Hepatocyte (in vitro differentiated cells): ENCODE results near the gene G6PC1. TPM values are rescaled to one million over a fixed set of nuclear protein-coding genes. Genes with fewer than 3 reads are reported as not detected.
"Not testable (repeated sequence)": the region's sequence is repeated elsewhere in the genome, so short reads cannot be mapped to it uniquely, and the experiment has no call there.

Source experiments
- DNase-seq: peaks from one replicate; pipeline ENCODE4 v3.0.0-alpha.2; 2016; ENCODE audit warnings: low spot score
- H2AFZ ChIP-seq: fragments of 200-600 bp; sonication (generic); 2 replicates; pipeline ENCODE4 v1.6.0; 2016; ENCODE audit warnings: antibody characterized with exemption, mild to moderate bottlenecking
- H3K27ac ChIP-seq: fragments of 200-600 bp; sonication (generic); 2 replicates; pipeline ENCODE4 v1.5.1; 2016; ENCODE audit warnings: mild to moderate bottlenecking
- H3K27me3 ChIP-seq: fragments of 200-600 bp; sonication (generic); 2 replicates; pipeline ENCODE4 v1.6.1; 2016
- H3K36me3 ChIP-seq: fragments of 200-600 bp; sonication (generic); replicated peaks from 2 replicates; pipeline ENCODE4 v1.5.1; 2016; ENCODE audit warnings: low read depth; ENCODE audit not compliant: insufficient read depth
- H3K4me1 ChIP-seq: fragments of 200-600 bp; sonication (generic); 2 replicates; pipeline ENCODE4 v1.5.1; 2016; ENCODE audit warnings: mild to moderate bottlenecking, moderate library complexity; ENCODE audit not compliant: insufficient read depth
- H3K4me2 ChIP-seq: fragments of 200-600 bp; sonication (generic); 2 replicates; pipeline ENCODE4 v1.6.0; 2016
- H3K4me3 ChIP-seq: fragments of 200-600 bp; sonication (generic); 2 replicates; pipeline ENCODE4 v1.5.1; 2016; ENCODE audit warnings: mild to moderate bottlenecking
- H3K79me2 ChIP-seq: fragments of 200-600 bp; sonication (generic); 2 replicates; pipeline ENCODE4 v1.6.0; 2017; ENCODE audit warnings: mild to moderate bottlenecking
- H3K9me2 ChIP-seq: fragments of 200-600 bp; sonication (generic); replicated peaks from 2 replicates; pipeline ENCODE4 v1.6.0; 2017; ENCODE audit warnings: mild to moderate bottlenecking; ENCODE audit not compliant: insufficient read depth
- H3K9me3 ChIP-seq: fragments of 200-600 bp; sonication (generic); 2 replicates; pipeline ENCODE4 v1.5.1; 2016; ENCODE audit warnings: low read depth, mild to moderate bottlenecking
- H4K20me1 ChIP-seq: fragments of 200-600 bp; sonication (generic); 2 replicates; pipeline ENCODE4 v1.6.0; 2016; ENCODE audit warnings: mild to moderate bottlenecking; ENCODE audit not compliant: insufficient read depth, poor library complexity, severe bottlenecking
- EZH2 ChIP-seq: fragments of 200-600 bp; sonication (generic); IDR thresholded peaks from 2 replicates; pipeline ENCODE4 v1.6.1; 2016; ENCODE audit warnings: antibody characterized with exemption, mild to moderate bottlenecking, borderline replicate concordance
- EZH2phosphoT487 ChIP-seq: fragments of 200-600 bp; sonication (generic); IDR thresholded peaks from one replicate; pipeline ENCODE4 v1.6.1; 2018; ENCODE audit warnings: antibody characterized with exemption, mild to moderate bottlenecking, low read depth, moderate library complexity; ENCODE audit not compliant: unreplicated experiment, severe bottlenecking
- WGBS: methylation state at CpG from one replicate; pipeline ENCODE4 v1.1.6; 2016; ENCODE audit warnings: low lambda C conversion rate; ENCODE audit errors: missing lambda C conversion rate; 5-methylcytosine and 5-hydroxymethylcytosine counted together
- polyA plus RNA-seq: library from polyadenylated mRNA; unstranded; fragments of >200 nt; fragmentation: Nextera tagmentation; extraction: Ambion mirVana; gene quantifications from 2 replicates; pipeline ENCODE4 v1.2.1, GENCODE V29; 2016
- total RNA-seq: library from RNA; depleted of rRNA; stranded (reverse); fragments of >200 nt; gene quantifications from 2 replicates; pipeline ENCODE4 v1.2.3, GENCODE V29; 2014
- TF ChIP-seq, protein P1 (sequence below): fragments of 200-600 bp; sonication (generic); IDR thresholded peaks from 2 replicates; pipeline ENCODE4 v1.5.1; 2016; ENCODE audit warnings: antibody characterized with exemption, mild to moderate bottlenecking; ENCODE audit not compliant: poor library complexity

The G6PC1 gene
- total and polyA plus RNA-seq, 2 experiments from 2014 or later, result 18.2 to 24.2 TPM

DNA sequence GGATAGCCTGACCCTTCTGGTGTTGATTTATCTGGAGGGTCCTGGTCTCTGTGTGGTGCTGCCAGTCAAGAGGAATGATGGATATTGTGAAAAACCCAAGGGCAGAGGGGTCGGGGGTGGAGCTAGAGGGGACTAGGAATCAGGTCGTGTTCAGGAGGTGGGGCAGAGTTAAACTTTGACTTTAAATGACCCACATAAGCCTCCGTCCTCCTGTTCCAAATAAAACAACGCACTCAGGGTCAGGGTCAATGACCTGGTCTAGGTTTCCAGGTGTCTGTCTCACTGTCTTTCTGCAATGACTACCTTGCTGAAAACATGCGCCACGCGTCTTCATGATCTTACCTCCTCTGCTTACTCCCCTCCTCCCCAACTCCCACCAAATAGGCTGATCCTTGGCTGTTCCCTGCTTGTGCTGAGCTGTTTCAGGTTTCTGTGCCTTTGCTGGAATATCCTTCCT, 34.9 kb upstream of the G6PC1 start:
- 69% methylated on average over 7 of the region's 7 CpGs for WGBS
- Histone ChIP-seq H3K4me1 (no peaks in the 10 kb centered on the region), H3K9me2 (no peaks in the 10 kb centered on the region), H3K27me3 (no peaks in the 10 kb centered on the region), H3K79me2 (no peaks in the 10 kb centered on the region), H3K27ac (no peak overlapping the region), H3K4me2 (no peak overlapping the region), H2AFZ (no peak overlapping the region), H4K20me1 (no peaks in the 10 kb centered on the region), H3K9me3 (no peaks in the 10 kb centered on the region), H3K4me3 (no peak overlapping the region), H3K36me3 (no peaks in the 10 kb centered on the region)
- TF ChIP-seq EZH2, result no peak
- TF ChIP-seq, protein P1, sequence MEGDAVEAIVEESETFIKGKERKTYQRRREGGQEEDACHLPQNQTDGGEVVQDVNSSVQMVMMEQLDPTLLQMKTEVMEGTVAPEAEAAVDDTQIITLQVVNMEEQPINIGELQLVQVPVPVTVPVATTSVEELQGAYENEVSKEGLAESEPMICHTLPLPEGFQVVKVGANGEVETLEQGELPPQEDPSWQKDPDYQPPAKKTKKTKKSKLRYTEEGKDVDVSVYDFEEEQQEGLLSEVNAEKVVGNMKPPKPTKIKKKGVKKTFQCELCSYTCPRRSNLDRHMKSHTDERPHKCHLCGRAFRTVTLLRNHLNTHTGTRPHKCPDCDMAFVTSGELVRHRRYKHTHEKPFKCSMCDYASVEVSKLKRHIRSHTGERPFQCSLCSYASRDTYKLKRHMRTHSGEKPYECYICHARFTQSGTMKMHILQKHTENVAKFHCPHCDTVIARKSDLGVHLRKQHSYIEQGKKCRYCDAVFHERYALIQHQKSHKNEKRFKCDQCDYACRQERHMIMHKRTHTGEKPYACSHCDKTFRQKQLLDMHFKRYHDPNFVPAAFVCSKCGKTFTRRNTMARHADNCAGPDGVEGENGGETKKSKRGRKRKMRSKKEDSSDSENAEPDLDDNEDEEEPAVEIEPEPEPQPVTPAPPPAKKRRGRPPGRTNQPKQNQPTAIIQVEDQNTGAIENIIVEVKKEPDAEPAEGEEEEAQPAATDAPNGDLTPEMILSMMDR, result no peak
- TF ChIP-seq EZH2phosphoT487, result no peak
- no peak for DNase-seq

DNA sequence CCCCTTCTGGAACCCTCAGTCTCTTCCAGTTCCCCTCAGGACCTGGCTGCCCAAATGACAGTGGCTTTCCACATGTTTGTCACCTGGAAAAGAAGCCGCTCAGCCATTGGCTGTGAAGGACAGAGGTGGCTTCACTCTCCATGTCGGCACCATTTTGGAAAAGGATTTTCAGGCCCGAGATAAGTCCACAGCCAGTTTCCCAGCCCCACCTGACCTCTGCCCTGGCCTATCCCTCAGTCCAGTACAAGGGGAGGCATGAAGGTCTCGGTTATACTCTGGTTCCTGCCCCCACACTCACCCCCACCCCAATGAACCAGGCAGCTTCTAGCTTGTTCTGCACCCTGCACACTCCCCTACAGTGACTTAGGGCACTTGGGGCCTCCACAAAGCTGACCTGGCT, 34.4 kb upstream of the G6PC1 start:
- Histone ChIP-seq H3K27me3 (no peaks in the 10 kb centered on the region), H3K36me3 (no peaks in the 10 kb centered on the region), H4K20me1 (no peaks in the 10 kb centered on the region), H3K9me2 (no peaks in the 10 kb centered on the region), H3K4me1 (no peaks in the 10 kb centered on the region), H3K4me3 (no peak overlapping the region), H2AFZ (no peak overlapping the region), H3K9me3 (no peaks in the 10 kb centered on the region), H3K27ac (no peak overlapping the region), H3K79me2 (no peaks in the 10 kb centered on the region), H3K4me2 (no peak overlapping the region)
- TF ChIP-seq EZH2phosphoT487 (no peak), EZH2 (no peak)
- TF ChIP-seq, protein P1, result no peak
- 80% methylated on average over 4 of the region's 4 CpGs for WGBS
- DNase-seq, result no peak

DNA sequence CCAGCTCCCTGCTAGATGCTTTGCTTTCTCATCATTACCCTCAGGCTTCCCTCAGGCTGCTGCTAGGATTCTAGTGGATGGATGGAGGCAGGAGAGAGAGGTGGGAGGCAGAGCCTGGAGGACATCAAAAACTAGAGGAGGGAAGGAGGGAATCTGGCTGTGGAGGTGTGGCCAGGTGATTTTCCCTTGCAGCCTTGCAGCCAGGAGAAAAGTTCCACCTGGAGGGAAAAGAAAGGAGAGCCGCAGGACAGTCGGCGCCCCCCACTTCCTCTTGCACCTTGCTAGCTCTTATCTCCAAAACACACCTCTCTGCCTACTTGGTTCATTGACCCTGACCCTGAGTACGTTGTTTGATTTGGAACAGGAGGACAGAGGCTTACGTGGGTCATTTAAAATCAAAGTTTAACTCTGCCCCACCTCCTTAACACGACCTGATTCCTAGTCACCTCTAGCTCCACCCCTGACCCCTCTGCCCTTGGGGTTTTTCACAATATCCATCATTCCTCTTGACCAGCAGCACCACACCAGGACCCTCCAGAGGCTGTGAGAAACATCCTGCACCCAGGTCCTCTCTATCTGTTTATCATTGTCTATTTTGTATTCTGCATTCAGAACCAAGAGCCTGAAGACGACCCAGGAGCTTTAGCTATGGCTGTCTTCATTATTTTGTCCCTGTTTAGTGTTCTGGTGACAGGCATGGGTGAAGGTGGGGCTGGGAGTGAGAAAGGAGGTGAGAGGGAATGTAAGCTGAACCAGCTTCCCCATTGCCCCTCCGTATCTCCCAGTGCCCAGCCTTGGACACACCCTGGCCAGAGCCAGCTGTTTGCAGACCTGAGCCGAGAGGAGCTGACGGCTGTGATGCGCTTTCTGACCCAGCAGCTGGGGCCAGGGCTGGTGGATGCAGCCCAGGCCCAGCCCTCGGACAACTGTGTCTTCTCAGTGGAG, 33.7 kb upstream of the G6PC1 start:
- H2AFZ ChIP-seq, result no peak overlapping the region
- H3K4me2 ChIP-seq, result peak overlapping the region; percentile 46
- H3K36me3 ChIP-seq, result no peaks in the 10 kb centered on the region
- H3K4me3 ChIP-seq, result no peak overlapping the region
- H3K79me2 ChIP-seq, result no peaks in the 10 kb centered on the region
- no peaks in the 10 kb centered on the region for H3K4me1 ChIP-seq
- WGBS, result 49% methylated on average over 11 of the region's 12 CpGs
- no peaks in the 10 kb centered on the region for H4K20me1 ChIP-seq
- H3K9me2 ChIP-seq, result no peaks in the 10 kb centered on the region
- TF ChIP-seq EZH2phosphoT487 (no peak), EZH2 (no peak)
- TF ChIP-seq, protein P1, result no peak
- no peaks in the 10 kb centered on the region for H3K9me3 ChIP-seq
- H3K27ac ChIP-seq, result no peak overlapping the region
- no peaks in the 10 kb centered on the region for H3K27me3 ChIP-seq
- no peak for DNase-seq

DNA sequence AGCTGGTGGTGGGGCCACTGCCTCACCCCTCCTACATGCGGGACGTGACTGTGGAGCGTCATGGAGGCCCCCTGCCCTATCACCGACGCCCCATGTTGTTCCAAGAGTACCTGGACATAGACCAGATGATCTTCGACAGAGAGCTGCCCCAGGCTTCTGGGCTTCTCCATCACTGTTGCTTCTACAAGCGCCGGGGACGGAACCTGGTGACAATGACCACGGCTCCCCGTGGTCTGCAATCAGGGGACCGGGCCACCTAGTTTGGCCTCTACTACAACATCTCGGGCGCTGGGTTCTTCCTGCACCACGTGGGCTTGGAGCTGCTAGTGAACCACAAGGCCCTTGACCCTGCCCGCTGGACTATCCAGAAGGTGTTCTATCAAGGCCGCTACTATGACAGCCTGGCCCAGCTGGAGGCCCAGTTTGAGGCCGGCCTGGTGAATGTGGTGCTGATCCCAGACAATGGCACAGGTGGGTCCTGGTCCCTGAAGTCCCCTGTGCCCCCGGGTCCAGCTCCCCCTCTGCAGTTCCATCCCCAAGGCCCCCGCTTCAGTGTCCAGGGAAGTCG, 32.8 kb upstream of the G6PC1 start:
- H3K36me3 ChIP-seq, H4K20me1 ChIP-seq, H3K9me3 ChIP-seq, H3K27ac ChIP-seq, H3K9me2 ChIP-seq, H3K4me3 ChIP-seq, H3K4me1 ChIP-seq, H3K79me2 ChIP-seq, H2AFZ ChIP-seq, DNase-seq, H3K4me2 ChIP-seq, H3K27me3 ChIP-seq: not testable (repeated sequence)
- 93% methylated on average over 18 of the region's 21 CpGs for WGBS
